Suprapubic skin (tissue), 4 donors: ENCODE results near the gene WDR33.

Source experiments
- EP300 ChIP-seq: sonication (generic); formaldehyde crosslinking; IDR thresholded peaks from one replicate; pipeline ENCODE4 v1.6.1; 2017; ENCODE audit warnings: antibody characterized with exemption
- POLR2A ChIP-seq, 2 donors: fragments of 450-650 bp; IDR thresholded peaks; one replicate each; pipeline ENCODE4 v1.6.1; 2017; ENCODE audit warnings: antibody characterized with exemption in 2 of 2, mild to moderate bottlenecking in 2 of 2, moderate library complexity in 2 of 2
- POLR2AphosphoS5 ChIP-seq, 3 donors: sonication (generic); formaldehyde crosslinking; IDR thresholded peaks; one replicate each; pipeline ENCODE4 v1.6.1; 2017; ENCODE audit warnings: antibody characterized with exemption in 3 of 3
- TF ChIP-seq, protein P1 (sequence below), 2 donors: fragments of 200-600 bp in 1 of 2; fragments of 450-650 bp in 1 of 2; sonication (generic) in 1 of 2; IDR thresholded peaks; one replicate each; pipeline ENCODE4 v1.5.1; 2016 to 2019; ENCODE audit warnings: antibody characterized with exemption in 2 of 2, mild to moderate bottlenecking in 1 of 2, moderate library complexity in 1 of 2

DNA sequence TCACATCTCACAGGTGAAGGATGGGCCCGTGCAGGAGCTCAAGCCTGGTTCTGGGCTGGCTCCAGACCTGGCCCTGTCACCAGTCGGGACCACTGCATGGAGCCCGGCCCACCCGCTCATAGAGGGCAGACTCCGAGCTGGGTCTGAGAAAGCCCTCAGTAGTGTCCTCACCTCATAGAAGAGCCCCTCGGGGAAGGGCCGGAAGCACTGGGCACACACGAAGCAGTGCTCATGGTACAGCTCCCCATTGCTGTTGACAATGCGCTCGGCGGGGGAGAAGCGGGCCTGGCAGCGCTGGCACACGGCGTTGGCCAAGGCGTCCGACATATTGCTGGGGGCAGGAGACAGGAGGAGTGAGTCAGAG, 153.8 kb downstream of the WDR33 start:
- no peak for TF ChIP-seq POLR2AphosphoS5 (IDR thresholded peaks at IDR 0.05)
- TF ChIP-seq, protein P1, sequence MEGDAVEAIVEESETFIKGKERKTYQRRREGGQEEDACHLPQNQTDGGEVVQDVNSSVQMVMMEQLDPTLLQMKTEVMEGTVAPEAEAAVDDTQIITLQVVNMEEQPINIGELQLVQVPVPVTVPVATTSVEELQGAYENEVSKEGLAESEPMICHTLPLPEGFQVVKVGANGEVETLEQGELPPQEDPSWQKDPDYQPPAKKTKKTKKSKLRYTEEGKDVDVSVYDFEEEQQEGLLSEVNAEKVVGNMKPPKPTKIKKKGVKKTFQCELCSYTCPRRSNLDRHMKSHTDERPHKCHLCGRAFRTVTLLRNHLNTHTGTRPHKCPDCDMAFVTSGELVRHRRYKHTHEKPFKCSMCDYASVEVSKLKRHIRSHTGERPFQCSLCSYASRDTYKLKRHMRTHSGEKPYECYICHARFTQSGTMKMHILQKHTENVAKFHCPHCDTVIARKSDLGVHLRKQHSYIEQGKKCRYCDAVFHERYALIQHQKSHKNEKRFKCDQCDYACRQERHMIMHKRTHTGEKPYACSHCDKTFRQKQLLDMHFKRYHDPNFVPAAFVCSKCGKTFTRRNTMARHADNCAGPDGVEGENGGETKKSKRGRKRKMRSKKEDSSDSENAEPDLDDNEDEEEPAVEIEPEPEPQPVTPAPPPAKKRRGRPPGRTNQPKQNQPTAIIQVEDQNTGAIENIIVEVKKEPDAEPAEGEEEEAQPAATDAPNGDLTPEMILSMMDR (IDR thresholded peaks at IDR 0.05), result no peak
- no peak for TF ChIP-seq POLR2A (IDR thresholded peaks at IDR 0.05)
- no peak for TF ChIP-seq EP300
